ENCODE measurements around the gene GOLGA6D.
"Not testable (repeated sequence)": the region's sequence is repeated elsewhere in the genome, so short reads cannot be mapped to it uniquely, and the experiment has no call there.

The GOLGA6D gene

DNA sequence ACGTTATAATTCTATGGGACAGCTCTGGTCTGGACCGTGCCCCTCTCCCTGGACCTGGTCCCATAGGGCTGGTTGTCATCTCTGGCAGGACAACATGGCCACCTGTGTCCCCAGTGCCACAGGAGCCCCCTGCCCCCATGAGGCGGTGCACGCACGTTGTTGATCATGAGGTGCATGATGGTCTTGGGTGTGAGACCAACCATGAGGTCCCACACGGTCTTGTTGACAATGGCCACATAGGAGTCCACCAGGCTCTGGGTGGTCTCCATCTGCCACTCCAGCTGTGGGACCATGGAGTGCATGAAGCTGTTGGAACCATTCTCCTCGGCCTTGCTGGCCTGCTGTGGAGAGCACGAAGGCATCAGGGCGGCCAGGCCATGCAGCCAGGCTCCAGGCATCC is 19.7 kb downstream of the GOLGA6D start:
- Histone ChIP-seq H4K20me1 (ENCODE audit: insufficient read depth) (no peaks in the 10 kb centered on the region), H3K4me1 (ENCODE audit: low read depth, poor library complexity, severe bottlenecking) (no peaks in the 10 kb centered on the region), H3K27me3 (ENCODE audit: insufficient read depth, low read depth) (no peaks in the 10 kb centered on the region), H3K4me3 (IDR thresholded peaks at IDR 0.05; ENCODE audit: insufficient read depth, low read depth, low read length) (no peak overlapping the region), H3K79me2 (ENCODE audit: insufficient read depth, low read depth) (no peaks in the 10 kb centered on the region), H3K36me3 (ENCODE audit: insufficient read depth) (no peaks in the 10 kb centered on the region), H3K9ac (no peak overlapping the region), H3K27ac (no peak overlapping the region), H2AFZ (ENCODE audit: low read depth) (no peak overlapping the region), H3K4me2 (no peak overlapping the region)
- TF ChIP-seq CTCF (conservative IDR thresholded peaks at IDR 0.05; ENCODE audit: low read depth, low read length): no peak

DNA sequence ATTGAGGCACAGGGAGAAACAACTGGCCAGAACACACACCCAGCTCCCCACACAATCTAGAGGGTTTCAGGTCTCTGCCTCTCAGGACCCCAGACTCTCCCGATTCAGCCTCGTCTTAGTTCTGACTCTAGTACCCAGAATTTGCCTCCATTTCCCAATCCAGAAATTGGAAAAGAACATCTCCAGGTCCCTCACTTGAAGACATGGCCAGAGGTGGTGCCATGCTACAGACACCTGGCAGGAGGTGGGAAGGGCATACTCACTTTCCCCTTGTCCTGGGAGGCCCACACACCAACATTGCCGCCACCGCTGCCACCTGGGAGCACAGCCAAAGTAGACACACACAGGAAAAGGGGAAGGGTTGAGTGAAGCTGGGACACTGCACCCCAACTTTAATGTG is 20.1 kb downstream of the GOLGA6D start:
- H3K4me3 ChIP-seq (IDR thresholded peaks at IDR 0.05; ENCODE audit: insufficient read depth, low read depth, low read length); H3K79me2 ChIP-seq (ENCODE audit: insufficient read depth, low read depth); H3K9ac ChIP-seq; H3K27ac ChIP-seq; H2AFZ ChIP-seq (ENCODE audit: low read depth); H3K4me1 ChIP-seq (ENCODE audit: low read depth, poor library complexity, severe bottlenecking); H3K27me3 ChIP-seq (ENCODE audit: insufficient read depth, low read depth); H3K36me3 ChIP-seq (ENCODE audit: insufficient read depth); H3K4me2 ChIP-seq; H4K20me1 ChIP-seq (ENCODE audit: insufficient read depth): not testable (repeated sequence)

DNA sequence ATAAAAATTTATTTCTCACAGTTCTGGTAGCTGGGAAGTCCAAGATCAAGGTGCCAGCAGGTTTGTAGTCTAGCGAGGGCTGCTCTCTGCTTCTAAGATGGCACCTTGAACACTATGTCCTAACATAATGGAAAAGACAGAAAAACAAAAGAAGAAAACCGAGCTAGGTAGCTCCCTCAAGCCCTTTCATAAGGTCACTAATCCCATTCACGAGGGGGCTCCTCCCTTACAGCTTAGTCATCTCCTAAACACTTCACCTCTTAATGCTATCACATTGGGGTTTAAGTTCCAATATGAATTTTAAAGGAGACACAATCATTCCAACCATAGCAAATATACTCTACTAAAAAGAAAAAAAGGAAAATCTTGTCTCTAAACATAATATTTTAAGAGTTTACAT is 23.6 kb downstream of the GOLGA6D start:
- H3K4me3 ChIP-seq (IDR thresholded peaks at IDR 0.05; ENCODE audit: insufficient read depth, low read depth, low read length): no peak overlapping the region
- H2AFZ ChIP-seq (ENCODE audit: low read depth): no peak overlapping the region
- H3K4me2 ChIP-seq: no peak overlapping the region
- no peaks in the 10 kb centered on the region for H3K4me1 ChIP-seq (ENCODE audit: low read depth, poor library complexity, severe bottlenecking)
- H4K20me1 ChIP-seq (ENCODE audit: insufficient read depth): no peaks in the 10 kb centered on the region
- H3K79me2 ChIP-seq (ENCODE audit: insufficient read depth, low read depth): no peaks in the 10 kb centered on the region
- no peak overlapping the region for H3K27ac ChIP-seq
- TF ChIP-seq CTCF (conservative IDR thresholded peaks at IDR 0.05; ENCODE audit: low read depth, low read length): no peak
- no peaks in the 10 kb centered on the region for H3K27me3 ChIP-seq (ENCODE audit: insufficient read depth, low read depth)
- no peaks in the 10 kb centered on the region for H3K36me3 ChIP-seq (ENCODE audit: insufficient read depth)
- H3K9ac ChIP-seq: no peak overlapping the region

DNA sequence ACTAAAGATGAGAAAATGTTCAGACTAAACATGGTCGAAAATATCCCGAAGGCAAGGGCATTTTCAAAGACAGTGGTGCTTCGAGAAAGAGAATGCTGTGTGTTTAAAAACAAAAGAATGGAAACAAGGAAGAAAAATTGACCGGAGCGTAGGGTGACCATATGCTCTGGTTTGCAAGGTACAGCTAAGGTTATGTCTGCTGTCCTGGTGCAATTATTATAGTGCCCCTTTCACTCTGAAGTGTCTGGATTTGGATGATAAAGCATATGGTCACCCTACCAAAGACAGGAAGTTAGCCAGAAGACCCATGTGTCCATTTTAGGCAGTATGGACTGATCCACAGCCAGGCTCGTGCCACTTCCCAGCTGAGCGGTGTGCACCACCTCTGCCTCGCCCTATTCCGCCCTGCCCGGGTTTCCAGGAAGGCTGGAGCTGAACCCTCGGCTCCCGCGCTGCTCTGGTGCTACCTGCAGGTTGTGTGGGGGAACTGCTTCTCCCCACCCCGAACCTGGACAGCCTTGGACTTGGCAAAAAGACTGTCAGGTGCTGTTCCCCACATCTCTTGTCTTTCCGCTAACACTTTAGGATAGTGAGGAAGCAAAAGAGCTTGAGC is 25.2 kb downstream of the GOLGA6D start:
- H3K9ac ChIP-seq: no peak overlapping the region
- H3K27ac ChIP-seq: no peak overlapping the region
- no peaks in the 10 kb centered on the region for H3K36me3 ChIP-seq (ENCODE audit: insufficient read depth)
- H2AFZ ChIP-seq (ENCODE audit: low read depth): no peak overlapping the region
- TF ChIP-seq CTCF (conservative IDR thresholded peaks at IDR 0.05; ENCODE audit: low read depth, low read length): peak; percentile 42
- H3K4me2 ChIP-seq: no peak overlapping the region
- H4K20me1 ChIP-seq (ENCODE audit: insufficient read depth): no peaks in the 10 kb centered on the region
- no peaks in the 10 kb centered on the region for H3K4me1 ChIP-seq (ENCODE audit: low read depth, poor library complexity, severe bottlenecking)
- no peaks in the 10 kb centered on the region for H3K27me3 ChIP-seq (ENCODE audit: insufficient read depth, low read depth)
- no peak overlapping the region for H3K4me3 ChIP-seq (IDR thresholded peaks at IDR 0.05; ENCODE audit: insufficient read depth, low read depth, low read length)
- no peaks in the 10 kb centered on the region for H3K79me2 ChIP-seq (ENCODE audit: insufficient read depth, low read depth)

DNA sequence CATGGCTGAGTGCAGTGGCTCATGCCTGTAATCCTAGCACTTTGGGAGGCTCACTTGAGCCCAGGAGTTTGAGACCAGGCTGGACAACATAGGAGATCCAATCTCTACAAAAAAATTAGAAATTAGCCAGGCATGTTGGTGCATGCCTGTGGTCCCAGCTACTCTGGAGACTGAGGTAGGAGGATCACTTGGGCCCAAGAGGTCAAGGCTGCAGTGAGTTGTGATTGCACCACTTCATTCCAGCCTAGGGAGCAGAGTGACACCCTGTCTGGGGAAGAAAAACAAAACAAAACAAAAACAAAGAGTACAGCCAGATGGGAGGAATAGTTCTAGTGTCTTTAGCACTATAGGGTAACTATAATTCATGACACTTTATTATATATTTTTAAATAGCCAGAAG is 27.1 kb downstream of the GOLGA6D start:
- Histone ChIP-seq H3K4me3 (IDR thresholded peaks at IDR 0.05; ENCODE audit: insufficient read depth, low read depth, low read length) (no peak overlapping the region), H3K36me3 (ENCODE audit: insufficient read depth) (no peaks in the 10 kb centered on the region), H3K9ac (no peak overlapping the region), H3K79me2 (ENCODE audit: insufficient read depth, low read depth) (no peaks in the 10 kb centered on the region), H3K4me1 (ENCODE audit: low read depth, poor library complexity, severe bottlenecking) (no peaks in the 10 kb centered on the region), H3K4me2 (no peak overlapping the region), H3K27me3 (ENCODE audit: insufficient read depth, low read depth) (no peaks in the 10 kb centered on the region), H4K20me1 (ENCODE audit: insufficient read depth) (no peaks in the 10 kb centered on the region), H2AFZ (ENCODE audit: low read depth) (no peak overlapping the region), H3K27ac (no peak overlapping the region)
- TF ChIP-seq CTCF (conservative IDR thresholded peaks at IDR 0.05; ENCODE audit: low read depth, low read length): no peak

GRCh38 chr15:75312548-75312947 is 29.9 kb downstream of the GOLGA6D start:
- not testable (repeated sequence) for H3K79me2 ChIP-seq (ENCODE audit: insufficient read depth, low read depth); H3K4me3 ChIP-seq (IDR thresholded peaks at IDR 0.05; ENCODE audit: insufficient read depth, low read depth, low read length); H3K4me1 ChIP-seq (ENCODE audit: low read depth, poor library complexity, severe bottlenecking); H3K4me2 ChIP-seq; H3K9ac ChIP-seq; H4K20me1 ChIP-seq (ENCODE audit: insufficient read depth); H3K27ac ChIP-seq; H3K36me3 ChIP-seq (ENCODE audit: insufficient read depth); H3K27me3 ChIP-seq (ENCODE audit: insufficient read depth, low read depth); H2AFZ ChIP-seq (ENCODE audit: low read depth)

Data from KMS-11 (cell line).